Bronchial epithelial cell (primary cell): ENCODE measurements around the gene CACNA1C. TPM values are rescaled to one million over a fixed set of nuclear protein-coding genes. Genes with fewer than 3 reads are reported as not detected.
A peak's percentile ranks its signal among the peaks of the same experiment; 100 is the strongest.

ENCODE experiments used
- DNase-seq: peaks from one replicate; pipeline ENCODE4 v3.0.0-alpha.2; 2010; ENCODE audit warnings: low read depth
- FAIRE-seq: peaks from 2 replicates; lab custom pipeline; 2011; peaks lifted over from hg19 to GRCh38; lab: Jason Lieb, UNC
- H3K27me3 ChIP-seq: 2 replicates; pipeline ENCODE4 v1.5.1; 2011; ENCODE audit warnings: low read length; ENCODE audit not compliant: control insufficient read depth, insufficient read depth
- H3K36me3 ChIP-seq: 2 replicates; pipeline ENCODE4 v1.5.1; 2011; ENCODE audit warnings: low read length; ENCODE audit not compliant: control insufficient read depth, insufficient read depth
- H3K4me3 ChIP-seq: 2 replicates; pipeline ENCODE4 v1.5.1; 2011; ENCODE audit warnings: mild to moderate bottlenecking, low read depth, low read length, control low read depth
- total RNA-seq: library from RNA; depleted of rRNA; stranded (reverse); fragments of >200 nt; gene quantifications from 2 replicates; pipeline ENCODE4 v1.2.1, GENCODE V29; 2014
- TF ChIP-seq, protein P1 (sequence below): IDR thresholded peaks from 2 replicates; pipeline ENCODE4 v1.5.1; 2011; ENCODE audit warnings: mild to moderate bottlenecking, moderate library complexity, low read length, control low read depth, inconsistent platforms; ENCODE audit not compliant: insufficient read depth, severe bottlenecking

CACNA1C gene
- total RNA-seq, 1 donor from 2014 or later: not detected

DNA sequence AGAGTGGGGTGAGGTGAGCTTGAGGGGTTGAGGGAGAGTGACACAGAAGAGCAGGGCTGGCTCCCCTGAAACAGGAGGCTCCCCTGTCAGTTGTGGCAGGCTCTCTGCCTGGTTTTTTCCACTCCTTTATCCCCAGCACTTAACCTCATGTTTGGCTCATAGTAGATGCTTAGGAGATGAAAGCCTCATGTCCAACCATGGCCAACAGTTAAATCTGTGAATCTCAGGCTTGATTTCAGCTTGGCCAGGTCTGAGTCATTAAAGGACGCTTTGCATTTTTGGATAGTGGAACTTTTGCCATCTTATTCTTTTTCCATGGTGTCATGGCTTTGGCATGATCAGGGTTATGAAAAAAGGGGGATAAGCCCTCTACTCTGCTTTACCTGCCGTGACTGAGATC lies 117.2 kb downstream of the CACNA1C start:
- DNase-seq (no peak), FAIRE-seq (no peak)
- TF ChIP-seq, protein P1, sequence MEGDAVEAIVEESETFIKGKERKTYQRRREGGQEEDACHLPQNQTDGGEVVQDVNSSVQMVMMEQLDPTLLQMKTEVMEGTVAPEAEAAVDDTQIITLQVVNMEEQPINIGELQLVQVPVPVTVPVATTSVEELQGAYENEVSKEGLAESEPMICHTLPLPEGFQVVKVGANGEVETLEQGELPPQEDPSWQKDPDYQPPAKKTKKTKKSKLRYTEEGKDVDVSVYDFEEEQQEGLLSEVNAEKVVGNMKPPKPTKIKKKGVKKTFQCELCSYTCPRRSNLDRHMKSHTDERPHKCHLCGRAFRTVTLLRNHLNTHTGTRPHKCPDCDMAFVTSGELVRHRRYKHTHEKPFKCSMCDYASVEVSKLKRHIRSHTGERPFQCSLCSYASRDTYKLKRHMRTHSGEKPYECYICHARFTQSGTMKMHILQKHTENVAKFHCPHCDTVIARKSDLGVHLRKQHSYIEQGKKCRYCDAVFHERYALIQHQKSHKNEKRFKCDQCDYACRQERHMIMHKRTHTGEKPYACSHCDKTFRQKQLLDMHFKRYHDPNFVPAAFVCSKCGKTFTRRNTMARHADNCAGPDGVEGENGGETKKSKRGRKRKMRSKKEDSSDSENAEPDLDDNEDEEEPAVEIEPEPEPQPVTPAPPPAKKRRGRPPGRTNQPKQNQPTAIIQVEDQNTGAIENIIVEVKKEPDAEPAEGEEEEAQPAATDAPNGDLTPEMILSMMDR: no peak
- Histone ChIP-seq H3K27me3 (no peaks in the 10 kb centered on the region), H3K36me3 (no peaks in the 10 kb centered on the region), H3K4me3 (no peak overlapping the region)

- no peaks in the 10 kb centered on the region for H3K27me3 ChIP-seq
- FAIRE-seq (no peak), DNase-seq (peak; percentile 3)
- no peaks in the 10 kb centered on the region for H3K36me3 ChIP-seq
- TF ChIP-seq, protein P1: no peak
- no peak overlapping the region for H3K4me3 ChIP-seq
Measured at GRCh38 chr12:2170376-2170775, 117.6 kb downstream of the CACNA1C start.

GRCh38 chr12:2171672-2172426 lies 119.1 kb downstream of the CACNA1C start:
- DNase-seq (no peak), FAIRE-seq (no peak)
- Histone ChIP-seq H3K4me3 (no peak overlapping the region), H3K27me3 (no peaks in the 10 kb centered on the region), H3K36me3 (no peaks in the 10 kb centered on the region)
- TF ChIP-seq, protein P1: no peak

DNA sequence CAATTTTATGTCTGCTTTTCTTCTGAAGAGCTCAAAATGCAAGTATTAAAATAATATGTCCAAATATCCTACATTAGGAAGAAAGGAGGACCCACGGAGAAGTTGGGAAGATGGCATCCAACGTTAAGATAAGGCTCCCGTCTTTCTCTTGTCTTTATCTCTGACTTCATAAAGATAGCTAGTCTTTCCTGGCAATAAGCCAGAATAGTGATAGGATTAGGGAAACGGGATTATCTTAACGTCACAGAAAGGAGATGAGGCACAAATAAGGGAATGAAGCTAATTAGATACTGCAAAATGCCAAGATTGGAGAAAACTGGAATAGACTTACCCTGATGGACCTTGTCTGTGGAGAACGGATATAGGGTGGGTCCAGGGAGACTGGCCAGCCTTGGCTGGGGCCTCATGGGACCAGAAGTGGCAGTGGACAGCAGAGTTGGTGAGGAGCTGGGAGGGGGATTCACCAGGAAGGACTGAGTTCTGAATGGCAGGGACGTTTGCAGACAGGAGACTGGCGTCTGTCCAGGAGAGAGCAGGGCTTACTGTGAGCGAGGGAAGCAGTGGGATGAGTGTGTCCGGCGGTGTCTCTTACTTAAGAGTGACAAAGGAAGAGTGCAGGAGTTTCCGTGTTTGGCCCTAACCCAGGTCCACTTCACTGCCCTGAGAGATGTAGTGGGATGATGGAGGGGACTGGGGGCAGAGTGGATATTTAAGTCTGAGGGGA lies 119.9 kb downstream of the CACNA1C start:
- no peak for FAIRE-seq
- no peak overlapping the region for H3K4me3 ChIP-seq
- TF ChIP-seq, protein P1: no peak
- no peak for DNase-seq
- H3K27me3 ChIP-seq: no peaks in the 10 kb centered on the region
- H3K36me3 ChIP-seq: no peaks in the 10 kb centered on the region

GRCh38 chr12:2173971-2174370 lies 121.2 kb downstream of the CACNA1C start:
- DNase-seq (no peak), FAIRE-seq (no peak)
- Histone ChIP-seq H3K36me3 (no peaks in the 10 kb centered on the region), H3K27me3 (no peaks in the 10 kb centered on the region), H3K4me3 (no peak overlapping the region)
- TF ChIP-seq, protein P1: no peak
